ENCODE data around the gene AMER2. TPM values are rescaled to one million over a fixed set of nuclear protein-coding genes. Genes with fewer than 3 reads are reported as not detected.

The AMER2 gene
- 0.14 and 0.31 TPM in 2 replicates for total RNA-seq (ENCODE audit: low replicate concordance)
- long read RNA-seq = 0 reads

- Mint-ChIP-seq H3K9me3 (no peaks in the 10 kb centered on the region), H3K4me1 (ENCODE audit: unreplicated experiment) (peaks cover 7% of the 10 kb centered on the region), H3K4me3 (peak within 1 kb of the TSS; percentile 86), H3K27me3 (peaks cover 90% of the 10 kb centered on the region), H3K27ac (peak within 1 kb of the TSS; percentile 82), H3K36me3 (no peaks in the 10 kb centered on the region)
- DNase-seq (ENCODE audit: extremely low spot score, unreplicated experiment) = no peak
- TF ChIP-seq, protein P1, sequence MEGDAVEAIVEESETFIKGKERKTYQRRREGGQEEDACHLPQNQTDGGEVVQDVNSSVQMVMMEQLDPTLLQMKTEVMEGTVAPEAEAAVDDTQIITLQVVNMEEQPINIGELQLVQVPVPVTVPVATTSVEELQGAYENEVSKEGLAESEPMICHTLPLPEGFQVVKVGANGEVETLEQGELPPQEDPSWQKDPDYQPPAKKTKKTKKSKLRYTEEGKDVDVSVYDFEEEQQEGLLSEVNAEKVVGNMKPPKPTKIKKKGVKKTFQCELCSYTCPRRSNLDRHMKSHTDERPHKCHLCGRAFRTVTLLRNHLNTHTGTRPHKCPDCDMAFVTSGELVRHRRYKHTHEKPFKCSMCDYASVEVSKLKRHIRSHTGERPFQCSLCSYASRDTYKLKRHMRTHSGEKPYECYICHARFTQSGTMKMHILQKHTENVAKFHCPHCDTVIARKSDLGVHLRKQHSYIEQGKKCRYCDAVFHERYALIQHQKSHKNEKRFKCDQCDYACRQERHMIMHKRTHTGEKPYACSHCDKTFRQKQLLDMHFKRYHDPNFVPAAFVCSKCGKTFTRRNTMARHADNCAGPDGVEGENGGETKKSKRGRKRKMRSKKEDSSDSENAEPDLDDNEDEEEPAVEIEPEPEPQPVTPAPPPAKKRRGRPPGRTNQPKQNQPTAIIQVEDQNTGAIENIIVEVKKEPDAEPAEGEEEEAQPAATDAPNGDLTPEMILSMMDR (conservative IDR thresholded peaks at IDR 0.05) = peak; percentile 30
These were observed at the start of gene AMER2 for GRCh38 chr13:25171517-25172302. AMER2 (minus strand) TSS chr13:25172288; CDS start chr13:25171619, 669 bp downstream.

DNA sequence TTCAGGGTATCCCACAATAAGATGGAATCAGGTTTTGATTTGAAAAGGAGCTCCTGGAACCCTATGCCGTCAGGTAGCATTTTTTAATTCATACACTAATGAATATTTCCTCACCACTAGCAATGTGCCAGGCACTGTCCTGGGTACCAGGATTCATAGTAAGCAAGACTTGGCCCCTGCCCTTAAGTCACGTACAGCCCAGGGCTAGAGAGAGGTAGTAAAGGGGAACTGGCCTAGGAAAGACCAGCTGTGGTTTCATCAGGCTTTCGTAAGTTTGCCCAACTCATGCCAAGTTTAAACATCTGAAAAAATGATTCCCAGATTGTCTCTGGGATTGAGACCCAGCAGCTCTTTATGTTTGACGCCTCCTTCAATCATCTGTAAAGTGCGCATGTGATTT lies 45.9 kb upstream of the AMER2 start:
- peaks cover 8% of the 10 kb centered on the region for H3K27me3 Mint-ChIP-seq
- H3K4me1 Mint-ChIP-seq (ENCODE audit: unreplicated experiment) = no peaks in the 10 kb centered on the region
- H3K36me3 Mint-ChIP-seq = no peaks in the 10 kb centered on the region
- H3K4me3 Mint-ChIP-seq = no peak overlapping the region
- no peak overlapping the region for H3K27ac Mint-ChIP-seq
- no peaks in the 10 kb centered on the region for H3K9me3 Mint-ChIP-seq
- no peak for DNase-seq (ENCODE audit: extremely low spot score, unreplicated experiment)
- TF ChIP-seq, protein P1 (conservative IDR thresholded peaks at IDR 0.05) = no peak

DNA sequence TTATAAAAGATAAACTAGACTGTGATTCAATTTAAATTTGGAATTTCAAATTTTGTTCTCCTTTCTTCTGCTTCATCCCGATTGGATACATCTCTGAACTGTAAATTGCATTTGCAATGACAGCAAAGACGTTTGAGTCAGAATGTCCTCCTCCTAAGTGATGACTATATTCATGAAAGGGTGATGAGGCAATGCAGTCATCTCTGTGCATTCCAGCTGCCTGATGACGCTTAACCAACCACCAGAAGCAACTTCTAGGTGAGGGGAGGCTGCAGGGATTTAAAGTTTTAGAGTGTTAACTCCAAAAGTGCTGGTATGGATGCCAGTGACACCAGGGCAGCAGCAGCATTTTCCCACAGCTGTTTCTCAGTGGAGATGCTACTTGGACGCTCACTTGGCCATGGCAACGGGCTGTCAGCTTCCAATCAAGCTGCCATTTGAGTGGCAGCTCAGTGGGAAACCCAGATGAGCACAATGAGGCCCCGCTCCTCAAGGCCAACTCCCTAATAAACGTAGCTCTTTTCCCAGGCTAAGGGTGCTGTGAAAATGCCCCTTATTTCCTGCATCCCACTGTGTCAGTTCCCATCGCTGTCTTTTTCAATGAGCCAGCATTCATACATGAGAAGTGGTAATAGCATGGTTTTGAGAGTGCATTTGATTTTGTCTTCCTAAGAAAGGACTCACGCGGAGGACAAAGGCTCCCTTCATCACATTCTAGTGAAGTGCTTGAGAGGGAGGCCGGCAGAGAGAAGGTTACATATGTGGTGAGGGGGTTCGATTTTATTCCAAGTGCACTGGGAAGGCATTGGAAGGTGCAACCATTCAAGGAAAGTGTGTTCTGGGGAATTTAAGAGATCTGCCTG lies 45.2 kb upstream of the AMER2 start:
- no peak overlapping the region for H3K27ac Mint-ChIP-seq
- TF ChIP-seq, protein P1 (conservative IDR thresholded peaks at IDR 0.05) = no peak
- no peaks in the 10 kb centered on the region for H3K36me3 Mint-ChIP-seq
- H3K9me3 Mint-ChIP-seq = no peaks in the 10 kb centered on the region
- no peak for DNase-seq (ENCODE audit: extremely low spot score, unreplicated experiment)
- H3K27me3 Mint-ChIP-seq = peaks cover 4% of the 10 kb centered on the region
- H3K4me3 Mint-ChIP-seq = no peak overlapping the region
- H3K4me1 Mint-ChIP-seq (ENCODE audit: unreplicated experiment) = no peaks in the 10 kb centered on the region

DNA sequence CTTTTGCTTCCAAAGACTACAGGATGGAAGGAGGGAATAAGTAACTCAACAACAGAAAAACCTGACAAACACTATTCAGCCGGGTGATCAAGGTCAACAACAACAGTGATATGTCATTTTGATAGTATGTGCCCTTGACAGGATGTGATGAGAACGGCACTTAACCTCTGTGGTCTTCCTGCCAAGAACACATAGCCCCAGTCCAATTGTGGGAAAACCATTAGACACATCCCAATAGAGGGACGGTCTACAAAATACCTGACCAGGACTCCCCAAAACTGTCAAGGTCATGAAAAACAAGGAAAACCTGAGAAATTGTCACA lies 43.1 kb upstream of the AMER2 start:
- peaks cover 4% of the 10 kb centered on the region for H3K27me3 Mint-ChIP-seq
- H3K9me3 Mint-ChIP-seq = no peaks in the 10 kb centered on the region
- no peaks in the 10 kb centered on the region for H3K36me3 Mint-ChIP-seq
- TF ChIP-seq, protein P1 (conservative IDR thresholded peaks at IDR 0.05) = no peak
- no peak overlapping the region for H3K27ac Mint-ChIP-seq
- DNase-seq (ENCODE audit: extremely low spot score, unreplicated experiment) = no peak
- no peak overlapping the region for H3K4me3 Mint-ChIP-seq
- H3K4me1 Mint-ChIP-seq (ENCODE audit: unreplicated experiment) = no peaks in the 10 kb centered on the region

- no peak overlapping the region for H3K4me3 Mint-ChIP-seq
- no peaks in the 10 kb centered on the region for H3K36me3 Mint-ChIP-seq
- no peaks in the 10 kb centered on the region for H3K4me1 Mint-ChIP-seq (ENCODE audit: unreplicated experiment)
- TF ChIP-seq, protein P1 (conservative IDR thresholded peaks at IDR 0.05) = no peak
- H3K27me3 Mint-ChIP-seq = peaks cover 4% of the 10 kb centered on the region
- no peak for DNase-seq (ENCODE audit: extremely low spot score, unreplicated experiment)
- H3K9me3 Mint-ChIP-seq = no peaks in the 10 kb centered on the region
- no peak overlapping the region for H3K27ac Mint-ChIP-seq
These were observed 42.6 kb upstream of the AMER2 start for GRCh38 chr13:25214491-25215252.

All from type B pancreatic cell (in vitro differentiated cells).